ENCODE measurements around the gene KRT15. TPM values are rescaled to one million over a fixed set of nuclear protein-coding genes. Genes with fewer than 3 reads are reported as not detected.

The KRT15 gene
- polyA plus RNA-seq, 1 donor: 0.79 TPM

GRCh38 chr17:41490000-41490990, 28.4 kb downstream of the KRT15 start:
- Histone ChIP-seq H3K27me3 (ENCODE audit: control insufficient read depth, insufficient read depth, low read length) (peaks cover 24% of the 10 kb centered on the region), H3K9me3 (ENCODE audit: control insufficient read depth, low read depth, low read length) (no peaks in the 10 kb centered on the region), H3K4me1 (ENCODE audit: control insufficient read depth, insufficient read depth, low read length) (no peaks in the 10 kb centered on the region), H3K27ac (ENCODE audit: low read length) (no peak overlapping the region), H3K4me3 (ENCODE audit: low read length) (no peak overlapping the region), H3K36me3 (ENCODE audit: control insufficient read depth, insufficient read depth, low read length) (no peaks in the 10 kb centered on the region)
- WGBS (ENCODE audit: insufficient coverage, low lambda C conversion rate): no CpG with 5 or more reads among the region's 10 CpGs
- no peak for DNase-seq

- peaks cover 24% of the 10 kb centered on the region for H3K27me3 ChIP-seq (ENCODE audit: control insufficient read depth, insufficient read depth, low read length)
- H3K4me1 ChIP-seq (ENCODE audit: control insufficient read depth, insufficient read depth, low read length): no peaks in the 10 kb centered on the region
- H3K36me3 ChIP-seq (ENCODE audit: control insufficient read depth, insufficient read depth, low read length): no peaks in the 10 kb centered on the region
- WGBS (ENCODE audit: insufficient coverage, low lambda C conversion rate): no CpG with 5 or more reads among the region's 12 CpGs
- no peak for DNase-seq
- no peaks in the 10 kb centered on the region for H3K9me3 ChIP-seq (ENCODE audit: control insufficient read depth, low read depth, low read length)
- no peak within 1 kb of the TSS for H3K4me3 ChIP-seq (ENCODE audit: low read length)
- H3K27ac ChIP-seq (ENCODE audit: low read length): no peak within 1 kb of the TSS
Measured at GRCh38 chr17:41489531-41489930, 29.2 kb downstream of the KRT15 start, which contains the start of gene KRT36. KRT36 (minus strand) TSS chr17:41489910; CDS start chr17:41489864, 46 bp downstream.

- no CpG with 5 or more reads among the region's 29 CpGs for WGBS (ENCODE audit: insufficient coverage, low lambda C conversion rate)
- H3K4me1 ChIP-seq (ENCODE audit: control insufficient read depth, insufficient read depth, low read length): no peaks in the 10 kb centered on the region
- no peaks in the 10 kb centered on the region for H3K9me3 ChIP-seq (ENCODE audit: control insufficient read depth, low read depth, low read length)
- H3K36me3 ChIP-seq (ENCODE audit: control insufficient read depth, insufficient read depth, low read length): no peaks in the 10 kb centered on the region
- no peak overlapping the region for H3K27ac ChIP-seq (ENCODE audit: low read length)
- DNase-seq: no peak
- H3K4me3 ChIP-seq (ENCODE audit: low read length): no peak overlapping the region
- H3K27me3 ChIP-seq (ENCODE audit: control insufficient read depth, insufficient read depth, low read length): peaks cover 26% of the 10 kb centered on the region
Measured at GRCh38 chr17:41486809-41487530, 31.7 kb downstream of the KRT15 start.

- H3K9me3 ChIP-seq (ENCODE audit: control insufficient read depth, low read depth, low read length): no peaks in the 10 kb centered on the region
- peaks cover 23% of the 10 kb centered on the region for H3K27me3 ChIP-seq (ENCODE audit: control insufficient read depth, insufficient read depth, low read length)
- no peaks in the 10 kb centered on the region for H3K36me3 ChIP-seq (ENCODE audit: control insufficient read depth, insufficient read depth, low read length)
- H3K27ac ChIP-seq (ENCODE audit: low read length): no peak overlapping the region
- DNase-seq: no peak
- no peaks in the 10 kb centered on the region for H3K4me1 ChIP-seq (ENCODE audit: control insufficient read depth, insufficient read depth, low read length)
- H3K4me3 ChIP-seq (ENCODE audit: low read length): no peak overlapping the region
- no CpG with 5 or more reads among the region's 13 CpGs for WGBS (ENCODE audit: insufficient coverage, low lambda C conversion rate)
Measured at GRCh38 chr17:41486316-41486715, 32.4 kb downstream of the KRT15 start.

- Histone ChIP-seq H3K9me3 (ENCODE audit: control insufficient read depth, low read depth, low read length) (no peaks in the 10 kb centered on the region), H3K36me3 (ENCODE audit: control insufficient read depth, insufficient read depth, low read length) (no peaks in the 10 kb centered on the region), H3K27ac (ENCODE audit: low read length) (no peak overlapping the region), H3K27me3 (ENCODE audit: control insufficient read depth, insufficient read depth, low read length) (peaks cover 19% of the 10 kb centered on the region), H3K4me3 (ENCODE audit: low read length) (no peak overlapping the region), H3K4me1 (ENCODE audit: control insufficient read depth, insufficient read depth, low read length) (no peaks in the 10 kb centered on the region)
- no peak for DNase-seq
- no CpG with 5 or more reads among the region's 8 CpGs for WGBS (ENCODE audit: insufficient coverage, low lambda C conversion rate)
Measured at GRCh38 chr17:41484920-41485904, 33.5 kb downstream of the KRT15 start.

- H3K9me3 ChIP-seq (ENCODE audit: control insufficient read depth, low read depth, low read length): no peaks in the 10 kb centered on the region
- H3K27me3 ChIP-seq (ENCODE audit: control insufficient read depth, insufficient read depth, low read length): peaks cover 19% of the 10 kb centered on the region
- H3K4me1 ChIP-seq (ENCODE audit: control insufficient read depth, insufficient read depth, low read length): no peaks in the 10 kb centered on the region
- no peak for DNase-seq
- WGBS (ENCODE audit: insufficient coverage, low lambda C conversion rate): no CpG with 5 or more reads among the region's 7 CpGs
- H3K4me3 ChIP-seq (ENCODE audit: low read length): no peak overlapping the region
- H3K36me3 ChIP-seq (ENCODE audit: control insufficient read depth, insufficient read depth, low read length): no peaks in the 10 kb centered on the region
- H3K27ac ChIP-seq (ENCODE audit: low read length): no peak overlapping the region
Measured at GRCh38 chr17:41483991-41484826, 34.5 kb downstream of the KRT15 start.

GRCh38 chr17:41483531-41483930, 35.2 kb downstream of the KRT15 start:
- no CpG with 5 or more reads among the region's 9 CpGs for WGBS (ENCODE audit: insufficient coverage, low lambda C conversion rate)
- no peaks in the 10 kb centered on the region for H3K9me3 ChIP-seq (ENCODE audit: control insufficient read depth, low read depth, low read length)
- H3K27me3 ChIP-seq (ENCODE audit: control insufficient read depth, insufficient read depth, low read length): peaks cover 19% of the 10 kb centered on the region
- no peak overlapping the region for H3K4me3 ChIP-seq (ENCODE audit: low read length)
- no peaks in the 10 kb centered on the region for H3K36me3 ChIP-seq (ENCODE audit: control insufficient read depth, insufficient read depth, low read length)
- no peaks in the 10 kb centered on the region for H3K4me1 ChIP-seq (ENCODE audit: control insufficient read depth, insufficient read depth, low read length)
- no peak for DNase-seq
- H3K27ac ChIP-seq (ENCODE audit: low read length): no peak overlapping the region

- H3K9me3 ChIP-seq (ENCODE audit: control insufficient read depth, low read depth, low read length): no peaks in the 10 kb centered on the region
- no CpG with 5 or more reads among the region's 2 CpGs for WGBS (ENCODE audit: insufficient coverage, low lambda C conversion rate)
Measured at GRCh38 chr17:41481036-41481435, 37.7 kb downstream of the KRT15 start, which contains the start of gene KRT35. KRT35 (minus strand) TSS chr17:41481151; CDS start chr17:41481097, 54 bp downstream.

GRCh38 chr17:41480581-41480980, 38.1 kb downstream of the KRT15 start:
- H3K9me3 ChIP-seq (ENCODE audit: control insufficient read depth, low read depth, low read length): no peaks in the 10 kb centered on the region
- H3K4me3 ChIP-seq (ENCODE audit: low read length): no peak overlapping the region
- H3K27me3 ChIP-seq (ENCODE audit: control insufficient read depth, insufficient read depth, low read length): peaks cover 4% of the 10 kb centered on the region
- H3K4me1 ChIP-seq (ENCODE audit: control insufficient read depth, insufficient read depth, low read length): no peaks in the 10 kb centered on the region
- no peak for DNase-seq
- H3K27ac ChIP-seq (ENCODE audit: low read length): no peak overlapping the region
- no CpG with 5 or more reads among the region's 10 CpGs for WGBS (ENCODE audit: insufficient coverage, low lambda C conversion rate)
- no peaks in the 10 kb centered on the region for H3K36me3 ChIP-seq (ENCODE audit: control insufficient read depth, insufficient read depth, low read length)

More at GRCh38 chr17:41481036-41481435, 37.7 kb downstream of the KRT15 start, which contains the start of gene KRT35:
- Histone ChIP-seq H3K36me3 (ENCODE audit: control insufficient read depth, insufficient read depth, low read length) (no peaks in the 10 kb centered on the region), H3K4me3 (ENCODE audit: low read length) (no peak within 1 kb of the TSS), H3K27ac (ENCODE audit: low read length) (no peak within 1 kb of the TSS), H3K4me1 (ENCODE audit: control insufficient read depth, insufficient read depth, low read length) (no peaks in the 10 kb centered on the region), H3K27me3 (ENCODE audit: control insufficient read depth, insufficient read depth, low read length) (peaks cover 8% of the 10 kb centered on the region)
- DNase-seq: no peak

All from large intestine (tissue), 3 donors.